Trophoblast cell (in vitro differentiated cells and primary cell): ENCODE measurements around the gene PCSK4.

Experiments used
- DNase-seq, 2 donors: peaks; one replicate each; pipeline ENCODE4 v3.0.0-alpha.2; 2016
- H2AFZ ChIP-seq: 2 replicates; pipeline ENCODE4 v1.6.1; 2013; ENCODE audit warnings: low read length, moderate library complexity, mild to moderate bottlenecking; ENCODE audit not compliant: insufficient read depth, poor library complexity
- H2AK5ac ChIP-seq: 2 replicates; pipeline ENCODE4 v1.6.1; 2013; ENCODE audit warnings: mild to moderate bottlenecking, low read length
- H2BK120ac ChIP-seq: 2 replicates; pipeline ENCODE4 v1.6.1; 2013; ENCODE audit warnings: low read length, mild to moderate bottlenecking, moderate library complexity; ENCODE audit not compliant: insufficient read depth, poor library complexity
- H2BK12ac ChIP-seq: 2 replicates; pipeline ENCODE4 v1.6.1; 2013; ENCODE audit warnings: mild to moderate bottlenecking, low read length, moderate library complexity
- H2BK5ac ChIP-seq: 2 replicates; pipeline ENCODE4 v1.6.1; 2013; ENCODE audit warnings: low read length, low read depth, moderate library complexity, mild to moderate bottlenecking; ENCODE audit not compliant: poor library complexity
- H3K14ac ChIP-seq: 2 replicates; pipeline ENCODE4 v1.6.1; 2013; ENCODE audit warnings: mild to moderate bottlenecking, low read length
- H3K18ac ChIP-seq: 2 replicates; pipeline ENCODE4 v1.6.1; 2013; ENCODE audit warnings: mild to moderate bottlenecking, low read length
- H3K23ac ChIP-seq: 2 replicates; pipeline ENCODE4 v1.6.1; 2013; ENCODE audit warnings: low read length
- H3K27ac ChIP-seq: 2 replicates; pipeline ENCODE4 v1.5.1; 2013; ENCODE audit warnings: low read depth, mild to moderate bottlenecking, inconsistent platforms, low read length, moderate library complexity
- H3K27me3 ChIP-seq: 2 replicates; pipeline ENCODE4 v1.6.1; 2013; ENCODE audit warnings: inconsistent platforms, mild to moderate bottlenecking, low read length, moderate library complexity; ENCODE audit not compliant: insufficient read depth
- H3K36me3 ChIP-seq, 2 experiments: 1 replicate in 1 of 2; 2 replicates in 1 of 2; pipeline ENCODE4 v1.6.1; 2013; ENCODE audit warnings: low read length in 2 of 2, mild to moderate bottlenecking in 2 of 2, moderate library complexity in 1 of 2; ENCODE audit not compliant: insufficient read depth in 2 of 2, control insufficient read depth in 1 of 2
- H3K4ac ChIP-seq: 2 replicates; pipeline ENCODE4 v1.6.1; 2013; ENCODE audit warnings: low read depth, mild to moderate bottlenecking, low read length, moderate library complexity
- H3K4me1 ChIP-seq, 2 experiments: 1 replicate in 1 of 2; 2 replicates in 1 of 2; pipeline ENCODE4 v1.6.1; 2013; ENCODE audit warnings: low read length in 2 of 2, mild to moderate bottlenecking in 2 of 2, moderate library complexity in 1 of 2; ENCODE audit not compliant: insufficient read depth in 2 of 2, control insufficient read depth in 1 of 2
- H3K4me2 ChIP-seq: 2 replicates; pipeline ENCODE4 v1.6.1; 2013; ENCODE audit warnings: inconsistent platforms, mild to moderate bottlenecking, low read length, moderate library complexity
- H3K4me3 ChIP-seq: 2 replicates; pipeline ENCODE4 v1.5.1; 2013; ENCODE audit warnings: mild to moderate bottlenecking, low read depth, low read length, inconsistent platforms
- H3K79me1 ChIP-seq: one replicate; pipeline ENCODE4 v1.6.1; 2013; ENCODE audit warnings: low read length
- H3K79me2 ChIP-seq: 2 replicates; pipeline ENCODE4 v1.6.1; 2013; ENCODE audit warnings: low read length, mild to moderate bottlenecking; ENCODE audit not compliant: control insufficient read depth, insufficient read depth, poor library complexity
- H3K9ac ChIP-seq: 2 replicates; pipeline ENCODE4 v1.6.1; 2013; ENCODE audit warnings: mild to moderate bottlenecking, low read length
- H3K9me3 ChIP-seq: 2 replicates; pipeline ENCODE4 v1.6.1; 2013; ENCODE audit warnings: low read depth, mild to moderate bottlenecking, control low read depth, inconsistent platforms, low read length; ENCODE audit not compliant: insufficient read depth
- H4K12ac ChIP-seq: 2 replicates; pipeline ENCODE4 v1.6.1; 2013; ENCODE audit warnings: low read depth, mild to moderate bottlenecking, low read length, moderate library complexity
- H4K8ac ChIP-seq: 2 replicates; pipeline ENCODE4 v1.6.1; 2013; ENCODE audit warnings: low read depth, mild to moderate bottlenecking, low read length, moderate library complexity
- H4K91ac ChIP-seq: one replicate; pipeline ENCODE4 v1.6.1; 2013; ENCODE audit warnings: low read depth, mild to moderate bottlenecking, low read length, moderate library complexity
- WGBS: extraction: QIAGEN DNeasy Blood & Tissue Kit; methylation state at CpG from one replicate; pipeline ENCODE4 v1.1.7; 2013; ENCODE audit warnings: missing lambda C conversion rate; ENCODE audit not compliant: insufficient read length, insufficient coverage; ENCODE audit errors: extremely low coverage; 5-methylcytosine and 5-hydroxymethylcytosine counted together

The PCSK4 gene

DNA sequence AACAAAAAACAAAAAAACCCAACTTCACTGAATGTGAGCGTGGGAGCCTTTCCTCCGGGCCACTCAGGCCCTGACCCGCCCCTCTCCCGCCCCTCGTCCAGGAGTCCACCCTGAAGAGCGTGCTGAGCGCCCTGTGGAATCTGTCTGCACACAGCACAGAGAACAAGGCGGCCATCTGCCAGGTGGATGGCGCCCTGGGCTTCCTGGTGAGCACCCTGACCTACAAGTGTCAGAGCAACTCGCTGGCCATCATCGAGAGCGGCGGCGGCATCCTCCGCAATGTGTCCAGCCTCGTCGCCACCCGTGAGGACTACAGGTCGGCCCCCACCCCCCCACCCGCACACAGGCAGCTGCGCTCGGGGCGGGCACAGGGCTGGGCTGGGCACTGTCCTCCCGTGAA lies 28.3 kb downstream of the PCSK4 start:
- no peak overlapping the region for H3K27ac ChIP-seq
- H2BK12ac ChIP-seq = no peak overlapping the region
- H4K91ac ChIP-seq = no peak overlapping the region
- peaks cover 0 to 3% of the 10 kb centered on the region in 2 experiments for H3K4me1 ChIP-seq
- no peak overlapping the region for H3K14ac ChIP-seq
- H3K79me2 ChIP-seq = no peaks in the 10 kb centered on the region
- H3K79me1 ChIP-seq = no peaks in the 10 kb centered on the region
- H2BK120ac ChIP-seq = no peak overlapping the region
- no peak overlapping the region for H2AK5ac ChIP-seq
- peaks cover 20% of the 10 kb centered on the region for H3K27me3 ChIP-seq
- H3K23ac ChIP-seq = no peak overlapping the region
- H4K8ac ChIP-seq = no peak overlapping the region
- H3K9ac ChIP-seq = no peak overlapping the region
- H3K4ac ChIP-seq = no peak overlapping the region
- no peak overlapping the region for H4K12ac ChIP-seq
- peaks cover 18% of the 10 kb centered on the region for H3K9me3 ChIP-seq
- H3K4me2 ChIP-seq = no peak overlapping the region
- no peak overlapping the region for H3K4me3 ChIP-seq
- WGBS = no CpG with 5 or more reads among the region's 24 CpGs
- peaks cover 3 to 5% of the 10 kb centered on the region in 2 experiments for H3K36me3 ChIP-seq
- H3K18ac ChIP-seq = no peak overlapping the region
- H2BK5ac ChIP-seq = no peak overlapping the region
- no peak for DNase-seq
- H2AFZ ChIP-seq = no peak overlapping the region

DNA sequence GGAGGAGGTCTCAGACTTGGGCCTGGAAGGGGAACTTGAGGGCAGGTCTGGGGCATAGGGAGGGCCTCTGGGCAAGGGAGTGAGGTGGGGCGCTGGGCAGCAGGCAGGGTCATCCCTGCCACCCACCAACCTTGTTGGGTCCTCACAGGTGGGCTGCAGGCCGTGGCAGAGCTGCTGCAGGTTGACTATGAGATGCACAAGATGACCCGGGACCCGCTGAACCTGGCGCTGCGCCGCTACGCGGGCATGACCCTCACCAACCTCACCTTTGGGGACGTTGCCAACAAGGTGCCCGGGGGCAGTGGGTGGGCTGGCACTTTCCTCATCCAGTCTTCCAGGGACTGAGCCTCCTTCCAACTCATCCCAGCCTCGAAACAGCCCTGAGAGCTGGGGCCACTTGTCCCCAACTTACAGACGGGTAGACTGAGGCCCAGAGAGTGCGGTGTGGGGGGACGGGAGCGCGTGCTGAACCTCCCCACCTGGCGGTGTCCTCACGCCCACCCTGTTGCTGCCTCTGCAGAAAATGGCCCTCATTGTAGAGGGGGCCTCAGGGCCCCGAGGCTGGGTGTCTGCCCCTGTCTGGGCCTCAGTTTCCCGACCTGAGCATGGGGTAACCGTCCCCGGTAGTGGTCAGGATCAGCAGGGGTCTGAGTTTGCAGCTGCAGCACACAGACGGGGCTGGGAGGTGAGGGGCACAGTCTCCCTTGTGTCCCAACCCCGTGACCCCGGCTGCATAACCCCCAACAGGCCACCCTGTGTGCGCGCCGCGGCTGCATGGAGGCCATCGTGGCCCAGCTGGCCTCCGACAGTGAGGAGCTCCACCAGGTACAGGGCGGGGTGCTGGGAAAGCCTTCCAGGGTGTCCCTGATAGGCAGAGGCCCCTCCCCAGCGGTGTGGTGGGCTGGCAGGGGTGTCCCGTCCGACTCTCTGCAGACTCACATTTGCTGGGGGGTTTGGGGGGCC lies 29.8 kb downstream of the PCSK4 start:
- Histone ChIP-seq H3K4me1 (no peaks in the 10 kb centered on the region), H3K18ac (no peak overlapping the region)

DNA sequence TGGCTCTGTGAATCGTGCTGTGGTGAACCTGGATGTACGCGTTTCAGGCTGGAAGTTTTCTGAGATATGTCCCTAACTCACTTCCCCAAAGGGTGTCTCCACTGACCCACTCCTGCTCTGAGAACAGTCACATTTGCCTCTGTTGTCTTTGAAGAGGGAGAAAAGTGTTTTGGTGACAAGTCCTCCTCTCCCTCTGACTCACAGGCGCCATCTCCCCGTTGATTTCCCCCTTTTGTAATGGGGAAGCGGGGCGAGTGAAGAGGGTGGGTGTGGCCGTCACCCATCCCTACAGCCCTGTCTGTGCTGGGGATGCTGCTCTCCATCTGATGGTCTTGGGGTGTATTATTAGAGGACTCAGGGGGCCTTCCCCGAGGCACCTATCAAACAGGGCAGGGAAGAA lies 30.7 kb downstream of the PCSK4 start:
- WGBS = no CpG with 5 or more reads among the region's 9 CpGs
- no peak overlapping the region for H2AK5ac ChIP-seq
- H3K4ac ChIP-seq = no peak overlapping the region

More for the DNA sequence above, 29.8 kb downstream of the PCSK4 start:
- Histone ChIP-seq H3K27me3 (peaks cover 4% of the 10 kb centered on the region), H4K12ac (no peak overlapping the region), H3K79me1 (no peaks in the 10 kb centered on the region), H3K14ac (no peak overlapping the region), H3K9me3 (peaks cover 17% of the 10 kb centered on the region), H3K9ac (no peak overlapping the region), H2BK5ac (no peak overlapping the region), H3K23ac (no peak overlapping the region), H4K8ac (no peak overlapping the region), H3K79me2 (no peaks in the 10 kb centered on the region), H2BK120ac (no peak overlapping the region), H3K36me3 (peaks cover 3 to 5% of the 10 kb centered on the region in 2 experiments), H4K91ac (no peak overlapping the region), H2AFZ (no peak overlapping the region), H2BK12ac (no peak overlapping the region), H3K4me3 (no peak overlapping the region), H3K4me2 (no peak overlapping the region), H3K27ac (no peak overlapping the region), H3K4ac (no peak overlapping the region), H2AK5ac (no peak overlapping the region)
- no CpG with 5 or more reads among the region's 36 CpGs for WGBS
- no peak for DNase-seq

DNA sequence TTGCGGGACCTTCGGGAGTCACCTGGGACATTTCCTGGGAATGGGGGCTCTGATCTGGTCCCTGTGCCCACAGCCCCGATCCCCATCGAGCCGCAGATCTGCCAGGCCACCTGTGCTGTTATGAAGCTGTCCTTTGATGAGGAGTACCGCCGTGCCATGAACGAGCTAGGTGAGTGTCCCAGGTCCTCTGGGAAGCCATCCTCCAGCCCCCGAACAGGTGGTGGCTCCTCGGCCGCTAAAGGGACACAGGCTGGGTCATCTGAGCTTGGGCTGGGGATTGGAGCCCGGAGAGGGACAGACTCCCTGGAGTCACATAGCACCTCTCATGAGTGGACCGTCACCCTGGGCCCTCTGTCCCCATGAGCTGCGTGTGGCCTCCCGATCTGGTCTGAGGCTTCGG lies 32.3 kb downstream of the PCSK4 start:
- Histone ChIP-seq H4K91ac (no peak overlapping the region), H3K14ac (no peak overlapping the region), H3K4ac (no peak overlapping the region), H3K27ac (no peak overlapping the region), H3K18ac (no peak overlapping the region), H2AK5ac (no peak overlapping the region), H2BK120ac (no peak overlapping the region), H3K36me3 (peaks cover 3 to 5% of the 10 kb centered on the region in 2 experiments), H3K9me3 (peaks cover 15% of the 10 kb centered on the region), H3K4me1 (no peaks in the 10 kb centered on the region), H3K27me3 (no peaks in the 10 kb centered on the region), H3K4me2 (no peak overlapping the region), H3K79me1 (no peaks in the 10 kb centered on the region), H3K4me3 (no peak overlapping the region), H3K9ac (no peak overlapping the region), H2BK5ac (no peak overlapping the region), H4K12ac (no peak overlapping the region), H2AFZ (no peak overlapping the region), H3K23ac (no peak overlapping the region), H4K8ac (no peak overlapping the region), H3K79me2 (no peaks in the 10 kb centered on the region), H2BK12ac (no peak overlapping the region)
- no CpG with 5 or more reads among the region's 16 CpGs for WGBS
- DNase-seq = no peak

More for the DNA sequence above, 30.7 kb downstream of the PCSK4 start:
- no peaks in the 10 kb centered on the region for H3K4me1 ChIP-seq
- no peak overlapping the region for H3K23ac ChIP-seq
- H2AFZ ChIP-seq = no peak overlapping the region
- no peak overlapping the region for H3K18ac ChIP-seq
- peaks cover 3 to 5% of the 10 kb centered on the region in 2 experiments for H3K36me3 ChIP-seq
- no peak overlapping the region for H3K14ac ChIP-seq
- no peak for DNase-seq
- H4K12ac ChIP-seq = no peak overlapping the region
- no peak overlapping the region for H3K9ac ChIP-seq
- no peak overlapping the region for H2BK120ac ChIP-seq
- no peak overlapping the region for H4K8ac ChIP-seq
- H3K27me3 ChIP-seq = no peaks in the 10 kb centered on the region
- H3K79me1 ChIP-seq = no peaks in the 10 kb centered on the region
- H3K4me2 ChIP-seq = no peak overlapping the region
- H3K9me3 ChIP-seq = peaks cover 14% of the 10 kb centered on the region
- H2BK5ac ChIP-seq = no peak overlapping the region
- H3K79me2 ChIP-seq = no peaks in the 10 kb centered on the region
- H3K27ac ChIP-seq = no peak overlapping the region
- H2BK12ac ChIP-seq = no peak overlapping the region
- H4K91ac ChIP-seq = no peak overlapping the region
- no peak overlapping the region for H3K4me3 ChIP-seq
